Gastrocnemius medialis (tissue), 4 donors: ENCODE results near the gene BPGM.

Experiments
- CTCF ChIP-seq, 5 experiments: fragments of 450-650 bp in 3 of 5; fragments of 200-600 bp in 2 of 5; sonication (generic) in 2 of 5; IDR thresholded peaks in 4 of 5; conservative IDR thresholded peaks in 1 of 5; 1 replicate in 4 of 5; 2 replicates in 1 of 5; pipeline ENCODE4 v1.5.1; 2016 to 2019; ENCODE audit warnings: antibody characterized with exemption in 5 of 5, mild to moderate bottlenecking in 3 of 5, moderate library complexity in 3 of 5
- POLR2A ChIP-seq, 2 donors: fragments of 450-650 bp; IDR thresholded peaks; one replicate each; pipeline ENCODE4 v1.6.1; 2017; ENCODE audit warnings: antibody characterized with exemption in 2 of 2, mild to moderate bottlenecking in 2 of 2, moderate library complexity in 2 of 2

- no peak for TF ChIP-seq CTCF (IDR thresholded peaks at IDR 0.05 in 4 of 5, conservative IDR thresholded peaks at IDR 0.05 in 1 of 5)
- no peak for TF ChIP-seq POLR2A (IDR thresholded peaks at IDR 0.05)
Observed at GRCh38 chr7:134720091-134720935, 73.7 kb downstream of the BPGM start.
